Smooth muscle cell (in vitro differentiated cells): ENCODE measurements around the gene XPO4. TPM values are rescaled to one million over a fixed set of nuclear protein-coding genes. Genes with fewer than 3 reads are reported as not detected.
A peak's percentile ranks its signal among the peaks of the same experiment; 100 is the strongest.
"Not testable (repeated sequence)": the region's sequence is repeated elsewhere in the genome, so short reads cannot be mapped to it uniquely, and the experiment has no call there.

ENCODE experiments used
- DNase-seq: peaks from one replicate; lab custom pipeline; 2025; ENCODE audit not compliant: unreplicated experiment; lab: John Stamatoyannopoulos, UW
- H2AFZ ChIP-seq: fragments of 200-600 bp; sonication (generic); 2 replicates; pipeline ENCODE4 v1.6.0; 2016; ENCODE audit warnings: antibody characterized with exemption, low read depth, mild to moderate bottlenecking
- H3F3A ChIP-seq: fragments of 200-600 bp; sonication (generic); 2 replicates; pipeline ENCODE4 v1.6.0; 2017; ENCODE audit warnings: antibody characterized with exemption, low read depth
- H3K27ac ChIP-seq: fragments of 200-600 bp; sonication (generic); 2 replicates; pipeline ENCODE4 v1.5.1; 2016; ENCODE audit warnings: low read depth, mild to moderate bottlenecking
- H3K27me3 ChIP-seq: fragments of 200-600 bp; sonication (generic); 2 replicates; pipeline ENCODE4 v1.6.1; 2016; ENCODE audit warnings: low read depth, mild to moderate bottlenecking
- H3K36me3 ChIP-seq: fragments of 200-600 bp; sonication (generic); 2 replicates; pipeline ENCODE4 v1.5.1; 2016; ENCODE audit warnings: low read depth
- H3K4me1 ChIP-seq: fragments of 200-600 bp; sonication (generic); 2 replicates; pipeline ENCODE4 v1.5.1; 2016; ENCODE audit warnings: low read depth
- H3K4me2 ChIP-seq: fragments of 200-600 bp; sonication (generic); 2 replicates; pipeline ENCODE4 v1.6.0; 2016; ENCODE audit warnings: mild to moderate bottlenecking
- H3K4me3 ChIP-seq: fragments of 200-600 bp; sonication (generic); 2 replicates; pipeline ENCODE4 v1.5.1; 2016; ENCODE audit warnings: mild to moderate bottlenecking
- H3K79me2 ChIP-seq: fragments of 200-600 bp; sonication (generic); 2 replicates; pipeline ENCODE4 v1.6.0; 2016; ENCODE audit warnings: low read depth, mild to moderate bottlenecking
- H3K9ac ChIP-seq: fragments of 200-600 bp; sonication (generic); 2 replicates; pipeline ENCODE4 v1.6.0; 2016; ENCODE audit warnings: low read depth
- H3K9me3 ChIP-seq: fragments of 200-600 bp; sonication (generic); replicated peaks from 2 replicates; pipeline ENCODE4 v1.5.1; 2016; ENCODE audit warnings: low read depth
- H4K20me1 ChIP-seq: fragments of 200-600 bp; sonication (generic); 2 replicates; pipeline ENCODE4 v1.6.0; 2016; ENCODE audit warnings: low read depth
- WGBS: methylation state at CpG from one replicate; pipeline ENCODE4 v1.1.7; 2016; ENCODE audit warnings: low lambda C conversion rate; 5-methylcytosine and 5-hydroxymethylcytosine counted together
- polyA plus RNA-seq: library from polyadenylated mRNA; unstranded; fragments of >200 nt; fragmentation: Nextera tagmentation; extraction: Ambion mirVana; gene quantifications from 2 replicates; pipeline ENCODE4 v1.2.1, GENCODE V29; 2016
- total RNA-seq: library from RNA; depleted of rRNA; stranded (reverse); fragments of >200 nt; gene quantifications from 2 replicates; pipeline ENCODE4 v1.2.3, GENCODE V29; 2014
- TF ChIP-seq, protein P1 (sequence below): fragments of 200-600 bp; sonication (generic); IDR thresholded peaks from 2 replicates; pipeline ENCODE4 v1.5.1; 2017; ENCODE audit warnings: borderline replicate concordance, mild to moderate bottlenecking, antibody characterized with exemption; ENCODE audit not compliant: insufficient read depth, poor library complexity, severe bottlenecking

XPO4 gene
- total and polyA plus RNA-seq, 2 experiments from 2014 or later = 3.3 to 16.2 TPM

DNA sequence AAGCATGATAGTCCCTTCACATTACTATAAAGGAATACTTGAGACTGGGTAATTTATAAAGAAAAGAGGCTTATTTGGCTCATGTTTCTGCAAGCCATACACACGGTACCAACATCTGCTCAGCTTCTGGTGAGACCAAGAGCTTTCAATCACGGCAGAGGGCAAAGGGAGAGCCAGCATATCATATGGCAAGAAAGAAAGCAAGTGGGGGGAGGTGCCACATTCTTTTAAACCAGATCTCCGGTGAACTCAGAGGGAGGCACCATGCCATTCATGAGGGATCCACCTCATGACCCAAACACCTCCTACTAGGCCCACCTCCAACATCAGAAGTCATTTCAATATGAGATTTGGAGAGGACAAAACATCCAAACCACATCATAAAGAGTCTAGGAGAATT is 20.3 kb downstream of the XPO4 start:
- no peak overlapping the region for H3K4me2 ChIP-seq
- H2AFZ ChIP-seq = no peak overlapping the region
- TF ChIP-seq, protein P1, sequence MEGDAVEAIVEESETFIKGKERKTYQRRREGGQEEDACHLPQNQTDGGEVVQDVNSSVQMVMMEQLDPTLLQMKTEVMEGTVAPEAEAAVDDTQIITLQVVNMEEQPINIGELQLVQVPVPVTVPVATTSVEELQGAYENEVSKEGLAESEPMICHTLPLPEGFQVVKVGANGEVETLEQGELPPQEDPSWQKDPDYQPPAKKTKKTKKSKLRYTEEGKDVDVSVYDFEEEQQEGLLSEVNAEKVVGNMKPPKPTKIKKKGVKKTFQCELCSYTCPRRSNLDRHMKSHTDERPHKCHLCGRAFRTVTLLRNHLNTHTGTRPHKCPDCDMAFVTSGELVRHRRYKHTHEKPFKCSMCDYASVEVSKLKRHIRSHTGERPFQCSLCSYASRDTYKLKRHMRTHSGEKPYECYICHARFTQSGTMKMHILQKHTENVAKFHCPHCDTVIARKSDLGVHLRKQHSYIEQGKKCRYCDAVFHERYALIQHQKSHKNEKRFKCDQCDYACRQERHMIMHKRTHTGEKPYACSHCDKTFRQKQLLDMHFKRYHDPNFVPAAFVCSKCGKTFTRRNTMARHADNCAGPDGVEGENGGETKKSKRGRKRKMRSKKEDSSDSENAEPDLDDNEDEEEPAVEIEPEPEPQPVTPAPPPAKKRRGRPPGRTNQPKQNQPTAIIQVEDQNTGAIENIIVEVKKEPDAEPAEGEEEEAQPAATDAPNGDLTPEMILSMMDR = no peak
- no peak for DNase-seq
- peaks cover 8% of the 10 kb centered on the region for H3K4me1 ChIP-seq
- H3K79me2 ChIP-seq = peaks cover 97% of the 10 kb centered on the region
- H3K27ac ChIP-seq = no peak overlapping the region
- no peak overlapping the region for H3K4me3 ChIP-seq
- H3K27me3 ChIP-seq = no peaks in the 10 kb centered on the region
- H3K9me3 ChIP-seq = no peaks in the 10 kb centered on the region
- WGBS = 53% methylated on average over 3 of the region's 3 CpGs
- H3K36me3 ChIP-seq = no peaks in the 10 kb centered on the region
- no peak overlapping the region for H3K9ac ChIP-seq
- H3F3A ChIP-seq = no peaks in the 10 kb centered on the region
- peaks cover 95% of the 10 kb centered on the region for H4K20me1 ChIP-seq

DNA sequence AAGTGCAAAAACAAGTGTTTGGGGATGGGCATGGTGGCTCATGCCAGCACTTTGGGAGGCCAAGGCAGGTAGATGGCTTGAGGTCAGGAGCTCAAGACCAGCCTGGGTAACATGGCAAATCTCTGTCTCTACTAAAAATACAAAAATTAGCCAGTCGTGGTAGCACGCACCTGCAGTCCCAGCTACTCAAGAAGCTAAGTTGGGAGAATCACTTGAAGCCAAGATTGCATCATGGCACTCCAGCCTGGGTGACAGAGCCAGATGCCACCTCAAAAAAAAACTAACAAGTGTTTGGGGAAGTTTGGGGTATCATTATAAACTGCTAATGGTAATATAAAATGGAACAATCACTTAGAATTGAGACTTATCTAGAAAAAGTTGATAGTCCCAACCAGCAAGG is 24.6 kb downstream of the XPO4 start:
- Histone ChIP-seq H3K4me3 (no peak overlapping the region), H4K20me1 (peaks cover 90% of the 10 kb centered on the region), H3K4me2 (no peak overlapping the region), H3K9me3 (no peaks in the 10 kb centered on the region), H3K79me2 (peaks cover 91% of the 10 kb centered on the region), H3K36me3 (no peaks in the 10 kb centered on the region), H3K9ac (no peak overlapping the region), H3F3A (peaks cover 5% of the 10 kb centered on the region), H3K4me1 (peaks cover 23% of the 10 kb centered on the region), H3K27ac (no peak overlapping the region), H3K27me3 (no peaks in the 10 kb centered on the region), H2AFZ (no peak overlapping the region)
- 95% methylated on average over 2 of the region's 2 CpGs for WGBS
- TF ChIP-seq, protein P1 = no peak
- DNase-seq = no peak

DNA sequence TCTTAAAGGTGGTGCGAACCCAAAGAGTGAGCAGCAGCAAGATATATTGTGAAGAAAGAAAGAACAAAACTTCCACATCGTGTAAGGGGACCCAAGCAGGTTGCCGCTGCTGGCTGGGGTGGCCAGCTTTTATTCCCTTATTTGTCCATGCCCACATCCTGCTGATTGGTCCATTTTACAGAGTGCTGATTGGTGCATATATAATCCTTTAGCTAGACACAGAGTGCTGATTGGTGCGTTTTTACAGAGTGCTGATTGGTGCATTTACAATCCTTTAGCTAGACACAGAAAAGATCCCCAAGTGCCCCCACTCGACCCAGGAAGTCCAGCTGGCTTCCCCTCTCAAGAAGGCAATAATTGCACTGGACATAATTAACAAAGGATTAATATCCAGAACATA is 25.7 kb downstream of the XPO4 start:
- H3K4me1 ChIP-seq = peaks cover 24% of the 10 kb centered on the region
- H3F3A ChIP-seq, H3K4me3 ChIP-seq, DNase-seq, H3K36me3 ChIP-seq, H3K4me2 ChIP-seq, H3K9ac ChIP-seq, H3K27me3 ChIP-seq, H3K9me3 ChIP-seq, H2AFZ ChIP-seq, H3K27ac ChIP-seq: not testable (repeated sequence)
- WGBS = 96% methylated on average over 5 of the region's 5 CpGs
- peaks cover 92% of the 10 kb centered on the region for H3K79me2 ChIP-seq
- peaks cover 90% of the 10 kb centered on the region for H4K20me1 ChIP-seq

DNA sequence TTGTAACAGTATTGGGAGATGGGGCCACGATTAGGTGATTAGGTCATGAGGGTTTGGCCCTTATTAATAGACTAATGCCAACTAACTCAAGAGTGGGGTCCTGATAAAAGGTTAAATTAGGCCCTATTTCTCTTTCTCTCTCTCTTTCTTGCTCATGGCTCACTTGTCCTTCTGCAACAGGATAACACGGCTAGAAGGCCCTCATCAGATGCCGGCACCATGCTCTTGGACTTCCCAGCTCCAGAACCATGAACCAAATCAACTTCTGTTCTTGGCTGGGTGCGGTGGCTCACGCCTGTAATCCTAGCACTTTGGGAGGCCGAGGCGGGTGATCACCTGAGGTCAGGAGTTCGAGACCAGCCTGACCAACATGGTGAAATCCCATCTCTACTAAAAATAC is 28.1 kb downstream of the XPO4 start:
- Histone ChIP-seq H3K4me1 (peaks cover 22% of the 10 kb centered on the region), H4K20me1 (peaks cover 91% of the 10 kb centered on the region), H3K79me2 (peaks cover 90% of the 10 kb centered on the region)
- H2AFZ ChIP-seq, H3K4me3 ChIP-seq, DNase-seq, H3K9ac ChIP-seq, H3K36me3 ChIP-seq, H3K27ac ChIP-seq, H3F3A ChIP-seq, H3K27me3 ChIP-seq, H3K4me2 ChIP-seq, H3K9me3 ChIP-seq: not testable (repeated sequence)
- 95% methylated on average over 8 of the region's 8 CpGs for WGBS

DNA sequence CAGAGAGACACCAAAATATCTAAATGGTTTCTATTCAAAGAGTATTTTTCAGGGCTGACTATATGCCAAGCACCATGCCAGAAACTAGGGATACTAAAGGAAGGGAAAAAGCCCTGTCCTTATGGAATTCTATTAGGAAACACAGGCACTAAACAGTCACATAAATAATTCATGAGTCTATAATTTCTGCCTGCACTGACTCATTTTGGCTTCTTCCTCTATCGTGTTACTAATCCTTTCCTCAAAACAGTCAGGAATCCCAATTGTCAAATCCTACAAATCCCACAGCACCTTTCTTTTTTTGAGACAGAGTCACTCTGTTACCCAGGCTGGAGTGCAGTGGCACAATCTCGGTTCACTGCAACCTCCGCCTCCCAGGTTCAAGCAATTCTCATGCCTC is 29.2 kb downstream of the XPO4 start:
- 42% methylated on average over 3 of the region's 3 CpGs for WGBS
- Histone ChIP-seq H4K20me1 (peaks cover 92% of the 10 kb centered on the region), H3F3A (peaks cover 5% of the 10 kb centered on the region), H3K9ac (no peak overlapping the region), H2AFZ (no peak overlapping the region), H3K27ac (no peak overlapping the region), H3K36me3 (no peaks in the 10 kb centered on the region), H3K79me2 (peaks cover 90% of the 10 kb centered on the region), H3K27me3 (no peaks in the 10 kb centered on the region), H3K9me3 (no peaks in the 10 kb centered on the region), H3K4me3 (no peak overlapping the region), H3K4me2 (peak overlapping the region; percentile 50), H3K4me1 (peaks cover 19% of the 10 kb centered on the region)
- TF ChIP-seq, protein P1 = no peak
- DNase-seq = no peak
